GM12878 (cell line): Measurements from ENCODE around the gene CDCP2. TPM values are rescaled to one million over a fixed set of nuclear protein-coding genes. Genes with fewer than 3 reads are reported as not detected.

Experiments used
- ATAC-seq: fragments of 200-7000 bp; cut with Tn5 transposase; 3 replicates; pipeline ENCODE4 v1.9.1; 2020; ENCODE audit warnings: mild to moderate bottlenecking, moderate library complexity
- BruUV-seq: library from RNA; stranded (reverse); fragments of 400-500 nt; replicated peaks from 2 replicates; lab custom pipeline; 2021; lab: Mats Ljungman, UMichigan
- CTCF ChIA-PET: fragments of 300-600 bp; sonication (Branson Sonifier 250); formaldehyde crosslinking; extraction: SDS; loops from one replicate; lab custom pipeline; 2021; ENCODE audit warnings: inconsistent platforms; lab: Yijun Ruan, JAX
- POLR2A ChIA-PET: fragments of 350-600 bp; formaldehyde crosslinking; extraction: SDS; loops from one replicate; lab custom pipeline; 2021; ENCODE audit warnings: inconsistent platforms; lab: Charles Lee
- RAD21 ChIA-PET: fragments of 300-600 bp; sonication (Branson Sonifier 250); formaldehyde crosslinking; loops from one replicate; lab custom pipeline; 2023; ENCODE audit warnings: antibody characterized with exemption; ENCODE audit not compliant: unreplicated experiment; lab: Charles Lee
- SMC1A ChIA-PET: fragments of 300-600 bp; sonication (Branson Sonifier 250); formaldehyde crosslinking; loops from one replicate; lab custom pipeline; 2023; ENCODE audit not compliant: unreplicated experiment, uncharacterized antibody; lab: Charles Lee
- DNase-seq: peaks from one replicate; pipeline ENCODE4 v3.0.0-alpha.2; 2011; ENCODE audit warnings: low read depth, low spot score
- FAIRE-seq: peaks from 3 replicates; lab custom pipeline; 2011; peaks lifted over from hg19 to GRCh38; lab: Jason Lieb, UNC
- H2AFZ ChIP-seq: 2 replicates; pipeline ENCODE4 v1.6.0; 2011; ENCODE audit warnings: low read depth, low read length, control low read depth; ENCODE audit not compliant: control insufficient read depth
- H3K27ac ChIP-seq: 2 replicates; pipeline ENCODE4 v1.5.1; 2011; ENCODE audit warnings: control low read depth; ENCODE audit not compliant: control insufficient read depth, insufficient read depth
- H3K27me3 ChIP-seq, 2 experiments: replicated peaks in 1 of 2; 2 replicates each; pipeline versions ENCODE4 v1.6.0 to v1.6.1; 2011; ENCODE audit warnings: low read length in 1 of 2; ENCODE audit not compliant: control insufficient read depth in 2 of 2, insufficient read depth in 2 of 2
- H3K36me3 ChIP-seq, 2 experiments: 2 replicates each; pipeline ENCODE4 v1.5.1; 2011; ENCODE audit warnings: low read length in 1 of 2; ENCODE audit not compliant: control insufficient read depth in 2 of 2, insufficient read depth in 2 of 2
- H3K4me1 ChIP-seq: 2 replicates; pipeline ENCODE4 v1.6.1; 2011; ENCODE audit warnings: mild to moderate bottlenecking, low read length, moderate library complexity, mixed read lengths; ENCODE audit not compliant: control insufficient read depth, insufficient read depth
- H3K4me2 ChIP-seq: 2 replicates; pipeline ENCODE4 v1.6.0; 2011; ENCODE audit warnings: control low read depth; ENCODE audit not compliant: control insufficient read depth, insufficient read depth
- H3K4me3 ChIP-seq: fragments of 200-600 bp; sonication (generic); 2 replicates; pipeline ENCODE4 v1.5.1; 2016
- H3K79me2 ChIP-seq: 2 replicates; pipeline ENCODE4 v1.6.0; 2011; ENCODE audit warnings: low read length; ENCODE audit not compliant: control insufficient read depth, insufficient read depth
- H3K9ac ChIP-seq: 2 replicates; pipeline ENCODE4 v1.8.0; 2011; ENCODE audit warnings: low read length, control low read depth, mixed read lengths; ENCODE audit not compliant: control insufficient read depth, insufficient read depth
- H3K9me3 ChIP-seq: replicated peaks from 3 replicates; pipeline ENCODE4 v1.5.1; 2011; ENCODE audit warnings: mild to moderate bottlenecking, low read length; ENCODE audit not compliant: control insufficient read depth, insufficient read depth
- H4K20me1 ChIP-seq: 2 replicates; pipeline ENCODE4 v1.6.0; 2011; ENCODE audit not compliant: control insufficient read depth, insufficient read depth
- ATF7 ChIP-seq: fragments of 450-650 bp; IDR thresholded peaks from 2 replicates; pipeline ENCODE4 v1.6.1; 2016; ENCODE audit warnings: low read depth, mild to moderate bottlenecking
- EED ChIP-seq: sonication (generic); IDR thresholded peaks from 2 replicates; pipeline ENCODE4 v1.6.1; 2016; ENCODE audit warnings: antibody characterized with exemption, low read depth
- FOS ChIP-seq: IDR thresholded peaks from 3 replicates; pipeline ENCODE4 v1.6.1; 2011; ENCODE audit warnings: borderline replicate concordance; ENCODE audit not compliant: insufficient read length; ENCODE audit errors: extremely low read depth
- JUNB ChIP-seq: IDR thresholded peaks from 2 replicates; pipeline ENCODE4 v1.6.1; 2016; ENCODE audit warnings: antibody characterized with exemption, mild to moderate bottlenecking
- POLR2AphosphoS2 ChIP-seq: IDR thresholded peaks from 2 replicates; pipeline ENCODE4 v1.6.1; 2011; ENCODE audit warnings: low read depth, mild to moderate bottlenecking, low read length, improper control_type of control experiment, moderate library complexity
- POLR2AphosphoS5 ChIP-seq: IDR thresholded peaks from 2 replicates; pipeline ENCODE4 v1.6.1; 2011; ENCODE audit warnings: mild to moderate bottlenecking, low read length, inconsistent platforms
- RB1 ChIP-seq: fragments of 450-650 bp; formaldehyde crosslinking; IDR thresholded peaks from 2 replicates; pipeline ENCODE4 v1.6.1; 2017; ENCODE audit warnings: mild to moderate bottlenecking, borderline replicate concordance
- RELA ChIP-seq: fragments of 450-650 bp; IDR thresholded peaks from 2 replicates; pipeline ENCODE4 v1.8.0; 2014; ENCODE audit warnings: borderline replicate concordance; ENCODE audit not compliant: partially characterized antibody
- SREBF2 ChIP-seq: IDR thresholded peaks from 2 replicates; pipeline ENCODE4 v1.6.1; 2012; ENCODE audit warnings: mild to moderate bottlenecking, low read length
- SRF ChIP-seq, 2 experiments: IDR thresholded peaks; 2 replicates each; pipeline ENCODE4 v1.6.1; 2011; ENCODE audit warnings: low read depth in 2 of 2, low read length in 2 of 2, mild to moderate bottlenecking in 1 of 2, moderate library complexity in 1 of 2
- STAT1 ChIP-seq: fragments of 450-650 bp; conservative IDR thresholded peaks from 2 replicates; pipeline ENCODE4 v1.6.1; 2014; ENCODE audit warnings: antibody characterized with exemption, mild to moderate bottlenecking
- ZBTB33 ChIP-seq: fragments of 450-650 bp; IDR thresholded peaks from 2 replicates; pipeline ENCODE4 v1.6.1; 2017; ENCODE audit warnings: mild to moderate bottlenecking
- ZNF207 ChIP-seq: fragments of 450-650 bp; IDR thresholded peaks from 2 replicates; pipeline ENCODE4 v1.6.1; 2014; ENCODE audit warnings: antibody characterized with exemption, mild to moderate bottlenecking, borderline replicate concordance
- ZNF24 ChIP-seq: fragments of 450-650 bp; IDR thresholded peaks from 2 replicates; pipeline ENCODE4 v1.6.1; 2017; ENCODE audit warnings: antibody characterized with exemption, mild to moderate bottlenecking
- WGBS: methylation state at CpG from one replicate; pipeline ENCODE4 v1.1.6; 2016; ENCODE audit warnings: low lambda C conversion rate; ENCODE audit not compliant: insufficient replicate concordance, insufficient coverage; ENCODE audit errors: missing lambda C conversion rate; 5-methylcytosine and 5-hydroxymethylcytosine counted together
- in situ Hi-C: fragments of 300-500 bp; cut with MboI; formaldehyde crosslinking; loops from 9 replicates; pipeline ENCODE4 v1.14.3; 2018; ENCODE audit warnings: mixed read lengths
- intact Hi-C: fragments of 100-400 bp; cut with micrococcal nuclease; formaldehyde crosslinking; loops from one replicate; pipeline ENCODE4 v1.14.2; 2022; ENCODE audit not compliant: unreplicated experiment
- polyA plus RNA-seq, 11 experiments: library from polyadenylated mRNA; depleted of rRNA in 4 of 11; unstranded in 6 of 11; stranded (reverse) in 5 of 11; fragments of >200 nt; fragmentation: Nextera tagmentation in 4 of 11; fragmentation: Illumina TruSeq in 1 of 11; extraction: Ambion mirVana in 4 of 11; extraction: Trizol in 1 of 11; gene quantifications; 1 replicate in 1 of 11; 2 replicates in 10 of 11; pipeline versions ENCODE4 v1.2.1 to v1.2.3, GENCODE V29; 2011 to 2016; ENCODE audit warnings: inconsistent platforms in 2 of 11, missing spikeins in 2 of 11, low read depth in 1 of 11
- total RNA-seq, 4 experiments: library from RNA; depleted of rRNA in 3 of 4; stranded (reverse); fragments of >200 nt in 3 of 4; fragmentation: Illumina TruSeq in 1 of 4; extraction: Trizol in 1 of 4; gene quantifications; 2 replicates each; pipeline versions ENCODE4 v1.2.1 to v1.2.3, GENCODE V29; 2013 to 2021

The CDCP2 gene
- total and polyA plus RNA-seq, 10 of the 15 experiments (the other 5 are each of a cell fraction or from before 2014, with no cell fraction given): 0.06 TPM; not detected in 9

GRCh38 chr1:54138994-54139393 lies 13.8 kb downstream of the CDCP2 start:
- ChIA-PET SMC1A (interaction anchor here (0.8 kb wide), 1 partner anchor 12 kb away, joined by 3 read pairs; no protein-coding TSS in a partner anchor), POLR2A (no interaction called here), RAD21 (no interaction called here), CTCF (no interaction called here)
- H3K27ac ChIP-seq: no peak overlapping the region
- TF ChIP-seq STAT1: no peak
- H3K9me3 ChIP-seq: no peaks in the 10 kb centered on the region
- no peaks in the 10 kb centered on the region for H4K20me1 ChIP-seq
- 50% methylated on average over 1 of the region's 1 CpG for WGBS
- H3K27me3 ChIP-seq: no peaks in the 10 kb centered on the region
- no peaks in the 10 kb centered on the region for H3K4me1 ChIP-seq
- H3K4me2 ChIP-seq: no peak overlapping the region
- no peak overlapping the region for H3K4me3 ChIP-seq
- no peak overlapping the region for H3K9ac ChIP-seq
- no peak overlapping the region for H2AFZ ChIP-seq
- FAIRE-seq: no peak
- intact Hi-C loops: no loop called here
- DNase-seq: no peak
- in situ Hi-C loops: no loop called here
- no peaks in the 10 kb centered on the region for H3K36me3 ChIP-seq
- ATAC-seq: no peak
- H3K79me2 ChIP-seq: no peaks in the 10 kb centered on the region
- no TSS peak for BruUV-seq

DNA sequence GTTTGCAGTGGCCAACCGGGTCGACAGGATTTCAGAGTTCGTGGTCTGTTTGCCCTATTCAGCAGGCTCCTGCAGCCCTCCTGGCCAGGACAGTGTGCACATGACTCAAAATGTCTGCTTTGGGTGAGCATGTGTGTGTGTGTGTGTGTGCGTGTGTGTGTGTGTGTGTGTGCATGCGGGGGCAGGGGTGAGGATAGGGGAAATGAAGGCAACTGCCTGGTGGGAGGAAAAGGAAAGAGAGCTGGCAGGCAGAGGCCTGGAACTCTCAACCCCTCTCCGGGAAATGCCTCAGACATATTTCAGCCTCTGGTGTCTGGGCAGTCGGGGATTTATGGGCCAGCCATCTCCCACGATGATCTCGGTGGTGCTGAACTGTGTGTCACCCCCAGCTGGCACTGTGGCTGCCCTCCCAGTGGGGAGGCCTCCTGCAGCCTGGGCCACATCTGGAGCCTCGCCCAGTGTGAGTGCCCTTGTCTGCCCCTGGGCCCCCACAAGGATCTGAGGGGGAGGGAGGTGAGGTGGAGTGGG lies 15.2 kb downstream of the CDCP2 start:
- in situ Hi-C loops: no loop called here
- Histone ChIP-seq H3K4me3 (no peak overlapping the region), H3K9ac (no peak overlapping the region), H3K9me3 (no peaks in the 10 kb centered on the region), H3K79me2 (no peaks in the 10 kb centered on the region), H3K4me2 (no peak overlapping the region), H3K27ac (no peak overlapping the region), H3K4me1 (no peaks in the 10 kb centered on the region), H3K36me3 (no peaks in the 10 kb centered on the region), H2AFZ (no peak overlapping the region), H4K20me1 (no peaks in the 10 kb centered on the region), H3K27me3 (peaks cover 0 to 2% of the 10 kb centered on the region in 2 experiments; a peak in 1 of 4 replicates)
- ATAC-seq: no peak
- FAIRE-seq: no peak
- SMC1A ChIA-PET: interaction anchor here (1.5 kb wide), 1 partner anchor 9 kb away, joined by 4 read pairs; no protein-coding TSS in a partner anchor
- WGBS: 33% methylated on average over 10 of the region's 10 CpGs
- intact Hi-C loops: no loop called here
- CTCF ChIA-PET: interaction anchor here (1.0 kb wide), 1 partner anchor 44 kb away, joined by 3 read pairs; no protein-coding TSS in a partner anchor
- DNase-seq: no peak
- BruUV-seq: no TSS peak
- POLR2A ChIA-PET: interaction anchor here (0.6 kb wide), 1 partner anchor 654 kb away, joined by 3 read pairs; no protein-coding TSS in a partner anchor
- RAD21 ChIA-PET: interaction anchor here (0.6 kb wide), 1 partner anchor 168 kb away, joined by 3 read pairs; no protein-coding TSS in a partner anchor
- TF ChIP-seq RELA (no peak), SREBF2 (no peak), SRF (IDR thresholded peaks at IDR 0.05; ENCODE audit: low read depth in 2 of 2, low read length in 2 of 2) (no peak), ZNF24 (no peak), EED (no peak), FOS (no peak), POLR2AphosphoS2 (no peak), ZBTB33 (no peak), ATF7 (no peak), JUNB (no peak), ZNF207 (no peak), RB1 (no peak), POLR2AphosphoS5 (no peak)
